Hepatocyte (in vitro differentiated cells): ENCODE data around the gene NDRG3. TPM values are rescaled to one million over a fixed set of nuclear protein-coding genes. Genes with fewer than 3 reads are reported as not detected.

Experiments used
- DNase-seq: peaks from one replicate; pipeline ENCODE4 v3.0.0-alpha.2; 2016; ENCODE audit warnings: low spot score
- H2AFZ ChIP-seq: fragments of 200-600 bp; sonication (generic); 2 replicates; pipeline ENCODE4 v1.6.0; 2016; ENCODE audit warnings: antibody characterized with exemption, mild to moderate bottlenecking
- H3K27ac ChIP-seq: fragments of 200-600 bp; sonication (generic); 2 replicates; pipeline ENCODE4 v1.5.1; 2016; ENCODE audit warnings: mild to moderate bottlenecking
- H3K27me3 ChIP-seq: fragments of 200-600 bp; sonication (generic); 2 replicates; pipeline ENCODE4 v1.6.1; 2016
- H3K36me3 ChIP-seq: fragments of 200-600 bp; sonication (generic); replicated peaks from 2 replicates; pipeline ENCODE4 v1.5.1; 2016; ENCODE audit warnings: low read depth; ENCODE audit not compliant: insufficient read depth
- H3K4me1 ChIP-seq: fragments of 200-600 bp; sonication (generic); 2 replicates; pipeline ENCODE4 v1.5.1; 2016; ENCODE audit warnings: mild to moderate bottlenecking, moderate library complexity; ENCODE audit not compliant: insufficient read depth
- H3K4me2 ChIP-seq: fragments of 200-600 bp; sonication (generic); 2 replicates; pipeline ENCODE4 v1.6.0; 2016
- H3K4me3 ChIP-seq: fragments of 200-600 bp; sonication (generic); 2 replicates; pipeline ENCODE4 v1.5.1; 2016; ENCODE audit warnings: mild to moderate bottlenecking
- H3K79me2 ChIP-seq: fragments of 200-600 bp; sonication (generic); 2 replicates; pipeline ENCODE4 v1.6.0; 2017; ENCODE audit warnings: mild to moderate bottlenecking
- H3K9me2 ChIP-seq: fragments of 200-600 bp; sonication (generic); replicated peaks from 2 replicates; pipeline ENCODE4 v1.6.0; 2017; ENCODE audit warnings: mild to moderate bottlenecking; ENCODE audit not compliant: insufficient read depth
- H3K9me3 ChIP-seq: fragments of 200-600 bp; sonication (generic); 2 replicates; pipeline ENCODE4 v1.5.1; 2016; ENCODE audit warnings: low read depth, mild to moderate bottlenecking
- H4K20me1 ChIP-seq: fragments of 200-600 bp; sonication (generic); 2 replicates; pipeline ENCODE4 v1.6.0; 2016; ENCODE audit warnings: mild to moderate bottlenecking; ENCODE audit not compliant: insufficient read depth, poor library complexity, severe bottlenecking
- CTCF ChIP-seq: fragments of 200-600 bp; sonication (generic); IDR thresholded peaks from 2 replicates; pipeline ENCODE4 v1.5.1; 2016; ENCODE audit warnings: antibody characterized with exemption, mild to moderate bottlenecking; ENCODE audit not compliant: poor library complexity
- EZH2 ChIP-seq: fragments of 200-600 bp; sonication (generic); IDR thresholded peaks from 2 replicates; pipeline ENCODE4 v1.6.1; 2016; ENCODE audit warnings: antibody characterized with exemption, mild to moderate bottlenecking, borderline replicate concordance
- EZH2phosphoT487 ChIP-seq: fragments of 200-600 bp; sonication (generic); IDR thresholded peaks from one replicate; pipeline ENCODE4 v1.6.1; 2018; ENCODE audit warnings: antibody characterized with exemption, mild to moderate bottlenecking, low read depth, moderate library complexity; ENCODE audit not compliant: unreplicated experiment, severe bottlenecking
- WGBS: methylation state at CpG from one replicate; pipeline ENCODE4 v1.1.6; 2016; ENCODE audit warnings: low lambda C conversion rate; ENCODE audit errors: missing lambda C conversion rate; 5-methylcytosine and 5-hydroxymethylcytosine counted together
- polyA plus RNA-seq: library from polyadenylated mRNA; unstranded; fragments of >200 nt; fragmentation: Nextera tagmentation; extraction: Ambion mirVana; gene quantifications from 2 replicates; pipeline ENCODE4 v1.2.1, GENCODE V29; 2016
- total RNA-seq: library from RNA; depleted of rRNA; stranded (reverse); fragments of >200 nt; gene quantifications from 2 replicates; pipeline ENCODE4 v1.2.3, GENCODE V29; 2014

Gene NDRG3
- total and polyA plus RNA-seq, 2 experiments from 2014 or later = 19.1 to 19.5 TPM

- no peak overlapping the region for H3K4me3 ChIP-seq
- no peaks in the 10 kb centered on the region for H3K4me1 ChIP-seq
- DNase-seq = no peak
- H3K36me3 ChIP-seq = no peaks in the 10 kb centered on the region
- H3K79me2 ChIP-seq = no peaks in the 10 kb centered on the region
- no peaks in the 10 kb centered on the region for H4K20me1 ChIP-seq
- no peaks in the 10 kb centered on the region for H3K9me2 ChIP-seq
- no peak for TF ChIP-seq CTCF
- H3K27ac ChIP-seq = no peak overlapping the region
- H2AFZ ChIP-seq = no peak overlapping the region
- WGBS = 92% methylated on average over 7 of the region's 7 CpGs
- no peaks in the 10 kb centered on the region for H3K9me3 ChIP-seq
- H3K4me2 ChIP-seq = no peak overlapping the region
- no peaks in the 10 kb centered on the region for H3K27me3 ChIP-seq
Observed at GRCh38 chr20:36644706-36645095, 101.2 kb downstream of the NDRG3 start.

GRCh38 chr20:36644032-36644705 is 101.7 kb downstream of the NDRG3 start:
- no peak overlapping the region for H3K4me2 ChIP-seq
- H3K27me3 ChIP-seq = no peaks in the 10 kb centered on the region
- no peak overlapping the region for H2AFZ ChIP-seq
- H3K4me1 ChIP-seq = no peaks in the 10 kb centered on the region
- no peaks in the 10 kb centered on the region for H4K20me1 ChIP-seq
- H3K79me2 ChIP-seq = no peaks in the 10 kb centered on the region
- TF ChIP-seq EZH2phosphoT487 (no peak), CTCF (no peak), EZH2 (no peak)
- 81% methylated on average over 5 of the region's 5 CpGs for WGBS
- no peak overlapping the region for H3K27ac ChIP-seq
- H3K4me3 ChIP-seq = no peak overlapping the region
- no peaks in the 10 kb centered on the region for H3K9me3 ChIP-seq
- H3K36me3 ChIP-seq = no peaks in the 10 kb centered on the region
- DNase-seq = no peak
- no peaks in the 10 kb centered on the region for H3K9me2 ChIP-seq

GRCh38 chr20:36642136-36642535 is 103.8 kb downstream of the NDRG3 start:
- H3K36me3 ChIP-seq = no peaks in the 10 kb centered on the region

More at GRCh38 chr20:36642136-36642535, 103.8 kb downstream of the NDRG3 start:
- Histone ChIP-seq H3K4me1 (no peaks in the 10 kb centered on the region), H3K4me3 (no peak overlapping the region), H3K27me3 (no peaks in the 10 kb centered on the region), H3K4me2 (no peak overlapping the region), H3K27ac (no peak overlapping the region), H3K9me3 (no peaks in the 10 kb centered on the region), H3K79me2 (no peaks in the 10 kb centered on the region), H3K9me2 (no peaks in the 10 kb centered on the region), H4K20me1 (no peaks in the 10 kb centered on the region), H2AFZ (no peak overlapping the region)
- WGBS = 90% methylated on average over 6 of the region's 6 CpGs
- no peak for DNase-seq
- TF ChIP-seq CTCF = no peak
- TF ChIP-seq EZH2phosphoT487 = no peak
- TF ChIP-seq EZH2 = no peak
